SK-N-SH (cell line): ENCODE data around the gene ZNF599.

Experiments
- ELF1 ChIP-seq: IDR thresholded peaks from 2 replicates; pipeline ENCODE4 v1.4.0; 2012
- EZH2phosphoT487 ChIP-seq: fragments of 200-600 bp; sonication (generic); IDR thresholded peaks from 2 replicates; pipeline ENCODE4 v1.6.1; 2017; ENCODE audit warnings: low read depth, mixed run types, mild to moderate bottlenecking, antibody characterized with exemption, moderate library complexity, borderline replicate concordance
- FOXJ3 ChIP-seq: sonication (generic); formaldehyde crosslinking; IDR thresholded peaks from 2 replicates; pipeline ENCODE4 v1.5.1; 2020; ENCODE audit warnings: mild to moderate bottlenecking, missing genetic modification reagents
- JUND ChIP-seq: IDR thresholded peaks from 2 replicates; pipeline ENCODE4 v1.4.0; 2012
- POLR2AphosphoS5 ChIP-seq: IDR thresholded peaks from 2 replicates; pipeline ENCODE4 v1.6.1; 2012; ENCODE audit warnings: low read depth, low read length
- RAD21 ChIP-seq: IDR thresholded peaks from 2 replicates; pipeline ENCODE4 v1.6.1; 2012; ENCODE audit warnings: mild to moderate bottlenecking, low read length
- SMC3 ChIP-seq: IDR thresholded peaks from 2 replicates; pipeline ENCODE4 v1.6.1; 2012; ENCODE audit warnings: low read depth, low read length, improper control_type of control experiment
- TF ChIP-seq, protein P1 (sequence below): fragments of 200-600 bp; sonication (generic); IDR thresholded peaks from 2 replicates; pipeline ENCODE4 v1.6.1; 2017; ENCODE audit warnings: antibody characterized with exemption, mild to moderate bottlenecking, moderate library complexity
- TF ChIP-seq, protein P2 (sequence below): IDR thresholded peaks from 2 replicates; pipeline ENCODE4 v1.6.1; 2012; ENCODE audit warnings: mild to moderate bottlenecking, low read depth, low read length, moderate library complexity
- TF ChIP-seq, protein P3 (sequence below): IDR thresholded peaks from 2 replicates; pipeline ENCODE4 v1.4.0; 2012; ENCODE audit warnings: low read depth, borderline replicate concordance

DNA sequence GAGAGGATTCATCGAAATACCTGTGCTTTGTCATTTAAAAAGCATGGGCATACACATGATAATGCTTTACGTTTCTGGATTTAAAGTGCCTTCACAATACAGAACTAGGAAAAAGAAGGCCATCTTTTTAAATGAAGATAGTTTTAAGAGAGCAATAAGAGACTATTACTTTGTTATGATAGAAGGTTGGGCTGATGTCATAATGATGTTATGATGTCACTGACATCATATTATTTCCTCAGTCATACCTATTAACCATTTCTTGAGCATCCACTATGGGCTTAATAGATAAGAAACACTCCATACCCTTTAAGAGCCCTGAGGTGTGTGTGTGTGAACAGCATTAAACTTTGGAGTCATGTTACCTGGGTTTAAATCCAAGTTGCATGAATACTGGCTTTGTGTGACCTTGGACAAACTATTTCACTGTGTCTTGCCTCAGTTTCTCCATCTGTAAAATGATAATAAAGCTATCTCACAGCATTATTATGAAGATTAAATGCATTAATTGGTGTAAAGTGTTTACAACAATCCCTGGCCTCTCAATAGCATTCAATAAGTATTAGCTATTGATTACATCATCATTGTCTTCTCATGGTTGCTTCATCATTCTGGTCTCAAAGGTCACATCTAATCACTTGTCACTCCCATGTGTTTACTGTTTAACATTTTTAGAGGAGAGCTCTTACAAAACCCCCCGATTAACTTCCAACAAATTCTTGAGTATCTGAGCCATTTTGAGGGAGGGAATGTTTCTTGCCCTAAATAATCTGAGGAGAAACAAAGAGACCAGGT lies 27.9 kb downstream of the ZNF599 start:
- TF ChIP-seq, protein P1, sequence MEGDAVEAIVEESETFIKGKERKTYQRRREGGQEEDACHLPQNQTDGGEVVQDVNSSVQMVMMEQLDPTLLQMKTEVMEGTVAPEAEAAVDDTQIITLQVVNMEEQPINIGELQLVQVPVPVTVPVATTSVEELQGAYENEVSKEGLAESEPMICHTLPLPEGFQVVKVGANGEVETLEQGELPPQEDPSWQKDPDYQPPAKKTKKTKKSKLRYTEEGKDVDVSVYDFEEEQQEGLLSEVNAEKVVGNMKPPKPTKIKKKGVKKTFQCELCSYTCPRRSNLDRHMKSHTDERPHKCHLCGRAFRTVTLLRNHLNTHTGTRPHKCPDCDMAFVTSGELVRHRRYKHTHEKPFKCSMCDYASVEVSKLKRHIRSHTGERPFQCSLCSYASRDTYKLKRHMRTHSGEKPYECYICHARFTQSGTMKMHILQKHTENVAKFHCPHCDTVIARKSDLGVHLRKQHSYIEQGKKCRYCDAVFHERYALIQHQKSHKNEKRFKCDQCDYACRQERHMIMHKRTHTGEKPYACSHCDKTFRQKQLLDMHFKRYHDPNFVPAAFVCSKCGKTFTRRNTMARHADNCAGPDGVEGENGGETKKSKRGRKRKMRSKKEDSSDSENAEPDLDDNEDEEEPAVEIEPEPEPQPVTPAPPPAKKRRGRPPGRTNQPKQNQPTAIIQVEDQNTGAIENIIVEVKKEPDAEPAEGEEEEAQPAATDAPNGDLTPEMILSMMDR: no peak
- TF ChIP-seq POLR2AphosphoS5: no peak
- no peak for TF ChIP-seq JUND
- no peak for TF ChIP-seq ELF1
- no peak for TF ChIP-seq FOXJ3 (CRISPR knock-in tag)
- TF ChIP-seq SMC3: no peak
- TF ChIP-seq, protein P2, sequence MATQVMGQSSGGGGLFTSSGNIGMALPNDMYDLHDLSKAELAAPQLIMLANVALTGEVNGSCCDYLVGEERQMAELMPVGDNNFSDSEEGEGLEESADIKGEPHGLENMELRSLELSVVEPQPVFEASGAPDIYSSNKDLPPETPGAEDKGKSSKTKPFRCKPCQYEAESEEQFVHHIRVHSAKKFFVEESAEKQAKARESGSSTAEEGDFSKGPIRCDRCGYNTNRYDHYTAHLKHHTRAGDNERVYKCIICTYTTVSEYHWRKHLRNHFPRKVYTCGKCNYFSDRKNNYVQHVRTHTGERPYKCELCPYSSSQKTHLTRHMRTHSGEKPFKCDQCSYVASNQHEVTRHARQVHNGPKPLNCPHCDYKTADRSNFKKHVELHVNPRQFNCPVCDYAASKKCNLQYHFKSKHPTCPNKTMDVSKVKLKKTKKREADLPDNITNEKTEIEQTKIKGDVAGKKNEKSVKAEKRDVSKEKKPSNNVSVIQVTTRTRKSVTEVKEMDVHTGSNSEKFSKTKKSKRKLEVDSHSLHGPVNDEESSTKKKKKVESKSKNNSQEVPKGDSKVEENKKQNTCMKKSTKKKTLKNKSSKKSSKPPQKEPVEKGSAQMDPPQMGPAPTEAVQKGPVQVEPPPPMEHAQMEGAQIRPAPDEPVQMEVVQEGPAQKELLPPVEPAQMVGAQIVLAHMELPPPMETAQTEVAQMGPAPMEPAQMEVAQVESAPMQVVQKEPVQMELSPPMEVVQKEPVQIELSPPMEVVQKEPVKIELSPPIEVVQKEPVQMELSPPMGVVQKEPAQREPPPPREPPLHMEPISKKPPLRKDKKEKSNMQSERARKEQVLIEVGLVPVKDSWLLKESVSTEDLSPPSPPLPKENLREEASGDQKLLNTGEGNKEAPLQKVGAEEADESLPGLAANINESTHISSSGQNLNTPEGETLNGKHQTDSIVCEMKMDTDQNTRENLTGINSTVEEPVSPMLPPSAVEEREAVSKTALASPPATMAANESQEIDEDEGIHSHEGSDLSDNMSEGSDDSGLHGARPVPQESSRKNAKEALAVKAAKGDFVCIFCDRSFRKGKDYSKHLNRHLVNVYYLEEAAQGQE: no peak
- TF ChIP-seq RAD21: no peak
- TF ChIP-seq, protein P3, sequence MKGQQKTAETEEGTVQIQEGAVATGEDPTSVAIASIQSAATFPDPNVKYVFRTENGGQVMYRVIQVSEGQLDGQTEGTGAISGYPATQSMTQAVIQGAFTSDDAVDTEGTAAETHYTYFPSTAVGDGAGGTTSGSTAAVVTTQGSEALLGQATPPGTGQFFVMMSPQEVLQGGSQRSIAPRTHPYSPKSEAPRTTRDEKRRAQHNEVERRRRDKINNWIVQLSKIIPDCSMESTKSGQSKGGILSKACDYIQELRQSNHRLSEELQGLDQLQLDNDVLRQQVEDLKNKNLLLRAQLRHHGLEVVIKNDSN: no peak
- no peak for TF ChIP-seq EZH2phosphoT487
